Measurements from ENCODE around the gene ZNF862.
"Not testable (repeated sequence)": the region's sequence is repeated elsewhere in the genome, so short reads cannot be mapped to it uniquely, and the experiment has no call there.

The ZNF862 gene

DNA sequence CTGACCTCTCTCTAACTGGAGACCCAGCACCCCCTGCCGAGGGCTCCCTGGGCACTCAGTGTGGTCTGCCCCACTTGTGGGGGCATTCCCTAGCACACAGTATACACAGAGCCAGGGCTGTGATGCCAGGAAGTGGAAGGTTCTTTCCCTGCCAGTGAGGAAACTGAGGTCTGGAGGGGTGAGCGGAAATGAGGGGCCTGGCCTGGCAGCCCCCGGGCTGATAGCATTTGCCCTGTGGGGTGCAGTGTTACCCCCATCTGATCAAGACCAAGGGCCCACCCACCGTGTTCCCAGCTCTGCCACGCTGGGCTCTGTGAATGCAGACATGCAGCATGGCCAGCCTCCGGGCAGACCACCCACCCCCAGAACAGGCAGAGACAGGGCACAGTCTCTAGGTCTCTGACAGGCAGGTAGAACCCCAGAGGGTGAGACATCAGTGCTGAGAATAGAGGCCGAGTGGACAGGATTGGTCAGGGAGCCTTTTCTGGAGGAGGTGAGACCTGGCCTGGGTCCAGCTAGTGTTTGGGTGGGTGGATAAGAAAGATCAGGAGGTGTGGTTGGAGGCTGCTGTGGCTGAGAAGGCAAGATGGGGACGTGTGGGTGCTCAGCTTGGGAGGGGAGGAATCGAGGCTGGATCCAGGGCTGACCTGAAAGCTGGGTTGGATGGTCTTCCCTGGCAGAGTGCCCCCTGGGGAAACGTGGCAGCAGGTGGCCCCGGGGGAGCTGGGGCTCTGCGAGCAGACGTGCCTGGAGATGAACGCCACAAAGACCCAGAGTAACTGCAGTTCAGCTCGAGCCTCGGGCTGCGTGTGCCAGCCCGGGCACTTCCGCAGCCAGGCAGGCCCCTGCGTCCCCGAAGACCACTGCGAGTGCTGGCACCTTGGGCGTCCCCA, 10.8 kb upstream of the ZNF862 start:
- no peak overlapping the region for H3K9ac ChIP-seq (ENCODE audit: low read depth, low read length, poor library complexity, severe bottlenecking)

DNA sequence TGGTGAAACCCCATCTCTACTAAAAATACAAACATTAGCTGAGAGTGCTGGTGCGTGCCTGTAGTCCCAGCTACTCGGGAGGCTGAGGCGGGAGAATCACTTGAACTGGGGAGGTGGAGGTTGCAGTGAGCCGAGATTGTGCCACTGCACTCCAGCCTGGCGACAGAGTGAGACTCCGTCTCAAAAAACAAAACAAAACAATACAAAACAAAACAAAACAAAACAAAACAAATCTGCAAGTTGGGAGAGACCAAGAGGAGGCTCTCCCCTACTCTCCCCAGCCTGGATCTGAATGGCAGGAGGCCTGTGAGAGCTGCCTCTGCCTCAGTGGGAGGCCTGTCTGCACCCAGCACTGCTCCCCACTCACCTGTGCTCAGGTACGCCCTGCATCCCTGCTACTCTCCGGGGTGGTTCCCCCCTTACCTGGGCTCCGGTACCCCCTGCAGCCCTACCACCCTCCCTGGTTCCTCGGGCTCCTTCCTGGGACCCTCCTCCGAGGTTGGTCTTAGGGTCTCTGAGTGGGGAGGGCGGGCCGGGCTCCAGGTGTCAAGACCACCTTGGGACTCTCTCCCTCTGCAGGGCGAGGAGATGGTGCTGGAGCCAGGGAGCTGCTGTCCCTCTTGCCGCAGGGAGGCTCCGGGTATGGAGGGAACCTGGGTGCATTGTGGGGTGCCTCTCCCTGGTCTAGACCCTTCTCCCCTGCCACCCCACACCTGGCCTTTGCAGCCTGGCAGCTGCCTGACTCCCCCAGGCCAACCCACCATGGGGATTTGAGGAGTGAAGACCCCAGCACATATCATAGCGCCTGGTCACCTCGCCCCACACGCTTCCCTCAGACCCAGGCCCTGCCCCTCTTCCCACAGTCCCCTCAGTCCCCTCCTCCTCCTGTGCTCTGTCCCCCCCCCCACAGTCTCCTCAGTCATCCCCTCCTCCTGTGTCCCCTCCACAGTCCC, 9.5 kb upstream of the ZNF862 start:
- Histone ChIP-seq H3K79me2 (ENCODE audit: insufficient read depth, low read length) (no peaks in the 10 kb centered on the region), H3K9me2 (replicated peaks; ENCODE audit: low read depth, low read length) (no peaks in the 10 kb centered on the region), H3K9me3 (ENCODE audit: insufficient read depth, low read depth, low read length) (no peaks in the 10 kb centered on the region), H3K9ac (ENCODE audit: low read depth, low read length, poor library complexity, severe bottlenecking) (no peak overlapping the region), H3K4me1 (ENCODE audit: insufficient read depth, low read length, poor library complexity, severe bottlenecking) (no peaks in the 10 kb centered on the region), H4K20me1 (ENCODE audit: insufficient read depth, low read length, poor library complexity, severe bottlenecking) (no peaks in the 10 kb centered on the region), H3K4me2 (ENCODE audit: low read depth, low read length, poor library complexity, severe bottlenecking) (no peak overlapping the region), H3K36me3 (ENCODE audit: insufficient read depth, low read length) (no peaks in the 10 kb centered on the region), H3F3A (ENCODE audit: low read depth) (no peaks in the 10 kb centered on the region), H2AFZ (ENCODE audit: low read length) (no peak overlapping the region), H3K4me3 (ENCODE audit: low read length, poor library complexity, severe bottlenecking) (no peak overlapping the region), H3K27me3 (ENCODE audit: insufficient read depth, low read length, poor library complexity, severe bottlenecking) (no peaks in the 10 kb centered on the region)
- TF ChIP-seq EZH2phosphoT487 (IDR thresholded peaks at IDR 0.05; ENCODE audit: borderline replicate concordance): no peak
- TF ChIP-seq, protein P1, sequence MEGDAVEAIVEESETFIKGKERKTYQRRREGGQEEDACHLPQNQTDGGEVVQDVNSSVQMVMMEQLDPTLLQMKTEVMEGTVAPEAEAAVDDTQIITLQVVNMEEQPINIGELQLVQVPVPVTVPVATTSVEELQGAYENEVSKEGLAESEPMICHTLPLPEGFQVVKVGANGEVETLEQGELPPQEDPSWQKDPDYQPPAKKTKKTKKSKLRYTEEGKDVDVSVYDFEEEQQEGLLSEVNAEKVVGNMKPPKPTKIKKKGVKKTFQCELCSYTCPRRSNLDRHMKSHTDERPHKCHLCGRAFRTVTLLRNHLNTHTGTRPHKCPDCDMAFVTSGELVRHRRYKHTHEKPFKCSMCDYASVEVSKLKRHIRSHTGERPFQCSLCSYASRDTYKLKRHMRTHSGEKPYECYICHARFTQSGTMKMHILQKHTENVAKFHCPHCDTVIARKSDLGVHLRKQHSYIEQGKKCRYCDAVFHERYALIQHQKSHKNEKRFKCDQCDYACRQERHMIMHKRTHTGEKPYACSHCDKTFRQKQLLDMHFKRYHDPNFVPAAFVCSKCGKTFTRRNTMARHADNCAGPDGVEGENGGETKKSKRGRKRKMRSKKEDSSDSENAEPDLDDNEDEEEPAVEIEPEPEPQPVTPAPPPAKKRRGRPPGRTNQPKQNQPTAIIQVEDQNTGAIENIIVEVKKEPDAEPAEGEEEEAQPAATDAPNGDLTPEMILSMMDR (conservative IDR thresholded peaks at IDR 0.05; ENCODE audit: low read length): no peak

More for the DNA sequence above, 10.8 kb upstream of the ZNF862 start:
- Histone ChIP-seq H3F3A (ENCODE audit: low read depth) (no peaks in the 10 kb centered on the region), H3K9me3 (ENCODE audit: insufficient read depth, low read depth, low read length) (no peaks in the 10 kb centered on the region), H3K4me1 (ENCODE audit: insufficient read depth, low read length, poor library complexity, severe bottlenecking) (no peaks in the 10 kb centered on the region), H2AFZ (ENCODE audit: low read length) (no peak overlapping the region), H3K9me2 (replicated peaks; ENCODE audit: low read depth, low read length) (no peaks in the 10 kb centered on the region), H3K4me2 (ENCODE audit: low read depth, low read length, poor library complexity, severe bottlenecking) (no peak overlapping the region), H3K4me3 (ENCODE audit: low read length, poor library complexity, severe bottlenecking) (no peak overlapping the region), H4K20me1 (ENCODE audit: insufficient read depth, low read length, poor library complexity, severe bottlenecking) (no peaks in the 10 kb centered on the region), H3K27me3 (ENCODE audit: insufficient read depth, low read length, poor library complexity, severe bottlenecking) (no peaks in the 10 kb centered on the region), H3K36me3 (ENCODE audit: insufficient read depth, low read length) (no peaks in the 10 kb centered on the region), H3K79me2 (ENCODE audit: insufficient read depth, low read length) (no peaks in the 10 kb centered on the region)
- TF ChIP-seq, protein P1 (conservative IDR thresholded peaks at IDR 0.05; ENCODE audit: low read length): no peak
- no peak for TF ChIP-seq EZH2phosphoT487 (IDR thresholded peaks at IDR 0.05; ENCODE audit: borderline replicate concordance)

DNA sequence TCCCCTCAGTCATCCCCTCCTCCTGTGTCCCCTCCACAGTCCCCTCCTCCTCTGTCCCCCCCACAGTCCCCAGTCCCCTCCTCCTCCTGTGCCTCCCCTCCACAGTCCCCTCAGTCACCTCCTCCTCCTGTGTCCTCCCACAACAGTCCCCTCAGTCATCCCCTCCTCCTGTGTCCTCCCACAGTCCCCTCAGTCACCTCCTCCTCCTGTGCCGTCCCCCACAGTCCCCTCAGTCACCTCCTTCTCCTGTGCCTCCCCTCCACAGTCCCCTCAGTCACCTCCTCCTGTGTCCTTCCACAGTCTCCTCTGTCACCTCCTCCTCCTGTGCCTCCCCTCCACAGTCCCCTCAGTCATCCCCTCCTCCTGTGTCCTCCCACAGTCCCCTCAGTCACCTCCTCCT, 7.6 kb upstream of the ZNF862 start:
- not testable (repeated sequence) for H3K79me2 ChIP-seq (ENCODE audit: insufficient read depth, low read length); H3K36me3 ChIP-seq (ENCODE audit: insufficient read depth, low read length); H3F3A ChIP-seq (ENCODE audit: low read depth); H3K27me3 ChIP-seq (ENCODE audit: insufficient read depth, low read length, poor library complexity, severe bottlenecking); H3K4me3 ChIP-seq (ENCODE audit: low read length, poor library complexity, severe bottlenecking); H4K20me1 ChIP-seq (ENCODE audit: insufficient read depth, low read length, poor library complexity, severe bottlenecking); H3K4me2 ChIP-seq (ENCODE audit: low read depth, low read length, poor library complexity, severe bottlenecking); H3K9me2 ChIP-seq (replicated peaks; ENCODE audit: low read depth, low read length); H3K9ac ChIP-seq (ENCODE audit: low read depth, low read length, poor library complexity, severe bottlenecking); H2AFZ ChIP-seq (ENCODE audit: low read length); H3K9me3 ChIP-seq (ENCODE audit: insufficient read depth, low read depth, low read length); H3K4me1 ChIP-seq (ENCODE audit: insufficient read depth, low read length, poor library complexity, severe bottlenecking)
